Measurements from ENCODE around the gene SMC3.

- TF ChIP-seq REST (IDR thresholded peaks at IDR 0.05; ENCODE audit: low read depth, low read length): no peak
- no peak for TF ChIP-seq POLR2AphosphoS5 (IDR thresholded peaks at IDR 0.05; ENCODE audit: low read depth, low read length)
- TF ChIP-seq FOSL2 (IDR thresholded peaks at IDR 0.05; ENCODE audit: borderline replicate concordance, low read depth): no peak
- no peak for TF ChIP-seq CTCF (IDR thresholded peaks at IDR 0.05)
- TF ChIP-seq EZH2phosphoT487 (IDR thresholded peaks at IDR 0.05; ENCODE audit: borderline replicate concordance, low read depth): no peak
- TF ChIP-seq SMC3 (IDR thresholded peaks at IDR 0.05; ENCODE audit: low read depth, low read length): no peak
- no peak for TF ChIP-seq RCOR1 (IDR thresholded peaks at IDR 0.05; ENCODE audit: low read length)
- TF ChIP-seq GATA2 (CRISPR knock-in tag; IDR thresholded peaks at IDR 0.05): no peak
- no peak for TF ChIP-seq EP300 (IDR thresholded peaks at IDR 0.05; ENCODE audit: borderline replicate concordance in 1 of 2, low read depth in 1 of 2, low read length in 1 of 2)
- no peak for TF ChIP-seq RAD21 (IDR thresholded peaks at IDR 0.05; ENCODE audit: low read length)
- no peak for TF ChIP-seq USF1 (IDR thresholded peaks at IDR 0.05; ENCODE audit: borderline replicate concordance, low read depth)
Measured at GRCh38 chr10:110569736-110570135, 2.2 kb downstream of the SMC3 start.

All from SK-N-SH (cell line).